Globus pallidus (tissue), 1 donor: ENCODE measurements around the gene NUP54.

Experiments
- DNase-seq: peaks from one replicate; pipeline ENCODE4 v3.0.0-alpha.2; 2015; ENCODE audit warnings: low spot score

Gene NUP54

DNA sequence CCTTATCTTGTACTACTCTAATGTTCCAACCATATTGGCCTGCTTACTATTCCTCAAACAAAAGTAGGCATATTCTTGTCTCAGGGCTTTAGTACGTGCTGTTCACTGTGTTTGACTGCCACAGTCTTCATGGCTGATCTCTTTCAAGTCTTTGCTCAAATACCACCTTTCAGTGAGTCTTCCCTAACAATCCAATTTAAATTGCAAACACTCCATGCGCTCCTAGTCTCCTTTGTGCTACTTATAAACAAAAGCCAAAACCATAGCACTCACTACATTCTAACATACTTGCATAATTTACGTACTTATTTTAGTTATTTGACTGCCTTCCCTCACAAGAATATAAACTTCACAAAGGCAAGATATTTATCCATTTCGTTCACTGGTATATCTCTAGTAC is 75.4 kb downstream of the NUP54 start:
- DNase-seq, result no peak

DNA sequence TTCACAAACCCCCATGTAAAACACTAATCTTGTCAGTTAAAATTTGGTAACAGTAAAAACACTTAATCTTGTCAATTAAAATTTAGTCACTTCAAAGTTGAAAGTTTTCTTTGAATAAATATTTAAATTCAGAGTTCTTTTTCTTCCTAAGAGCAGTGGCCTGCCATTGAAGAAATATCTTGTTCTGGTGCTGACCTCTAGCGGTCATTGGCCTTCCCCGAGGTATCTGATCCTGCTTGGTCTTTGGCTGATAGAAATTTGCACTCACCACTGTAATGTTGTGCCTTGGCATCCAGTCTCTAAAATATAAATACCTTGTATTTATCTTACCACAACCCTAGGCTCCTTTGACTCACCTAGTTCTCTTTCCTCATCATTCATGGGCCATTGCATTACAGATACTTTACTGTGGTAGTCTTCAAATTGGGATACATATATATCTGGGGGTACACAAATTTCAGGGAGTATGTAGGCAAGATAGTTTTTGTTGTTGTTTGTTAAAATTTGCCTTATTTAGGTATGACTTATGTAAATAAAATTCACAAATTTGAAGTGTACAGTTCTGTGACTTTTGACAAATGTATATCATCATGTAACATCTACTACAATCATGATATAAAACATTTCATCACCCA is 80.4 kb downstream of the NUP54 start:
- peak; percentile 79 for DNase-seq

DNA sequence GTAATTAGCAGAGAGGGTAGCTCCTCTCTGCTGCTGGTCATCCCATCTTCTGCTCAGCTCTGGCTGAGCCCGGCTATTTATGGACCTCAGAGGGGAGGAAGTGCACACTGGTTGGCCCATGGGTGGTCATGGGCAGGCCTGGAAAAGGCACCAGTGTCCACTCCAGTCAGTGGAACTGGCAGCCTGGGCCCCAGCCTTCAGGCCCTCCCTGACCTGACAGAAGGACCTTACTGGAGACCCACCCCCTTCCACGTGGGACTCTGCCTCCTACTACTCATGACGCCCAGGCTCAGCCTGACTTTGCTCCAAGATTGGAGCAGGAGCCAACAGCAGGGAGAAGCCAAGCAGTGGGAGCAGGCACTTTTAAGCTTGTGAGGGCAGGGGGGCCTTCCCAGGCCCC is 81.7 kb downstream of the NUP54 start:
- DNase-seq, result no peak
